ENCODE measurements around the gene CRCP. TPM values are rescaled to one million over a fixed set of nuclear protein-coding genes. Genes with fewer than 3 reads are reported as not detected.

Gene CRCP
- total RNA-seq, 1 experiment from 2014 or later = 36.4 TPM

DNA sequence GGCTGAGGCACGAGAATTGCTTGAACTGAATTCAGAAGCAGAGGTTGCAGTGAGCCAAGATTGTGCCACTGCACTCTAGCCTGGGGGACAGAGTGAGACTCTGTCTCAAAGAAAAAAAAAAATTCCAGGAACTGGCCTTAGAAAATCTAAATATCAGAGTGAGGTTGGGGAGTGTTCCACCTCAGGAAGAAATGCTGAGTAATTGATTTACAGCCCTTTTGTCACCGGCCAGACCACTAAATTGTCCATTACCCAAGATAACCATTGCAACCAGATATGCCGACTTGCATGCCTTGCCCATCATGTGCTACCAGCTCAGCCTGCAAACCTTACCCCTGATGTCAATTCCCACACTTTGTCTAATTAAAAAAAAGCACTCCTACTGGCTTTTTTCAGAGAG is 42.4 kb downstream of the CRCP start:
- ATAC-seq (no peak), DNase-seq (no peak)
- H3K9ac ChIP-seq (ENCODE audit: low read length) = no peak overlapping the region
- H3K4me3 ChIP-seq (ENCODE audit: low read length) = no peak overlapping the region
- H3K27me3 ChIP-seq (ENCODE audit: low read length) = no peaks in the 10 kb centered on the region
- intact Hi-C loops (cut with micrococcal nuclease) = no loop called here
- BruUV-seq (replicated peaks) = no TSS peak
- no peaks in the 10 kb centered on the region for H4K20me1 ChIP-seq (ENCODE audit: low read length)
- H3K27ac ChIP-seq (ENCODE audit: low read length) = no peak overlapping the region
- no peaks in the 10 kb centered on the region for H3F3A ChIP-seq (ENCODE audit: low read length, unreplicated experiment)
- no peaks in the 10 kb centered on the region for H3K9me2 ChIP-seq (replicated peaks; ENCODE audit: low read length)
- no peaks in the 10 kb centered on the region for H3K9me3 ChIP-seq (ENCODE audit: low read length)
- ChIA-PET POLR2A (ENCODE audit: unreplicated experiment) (no interaction called here), CTCF (no interaction called here)
- no peaks in the 10 kb centered on the region for H3K4me1 ChIP-seq (ENCODE audit: insufficient read depth, low read length)
- peaks cover 29% of the 10 kb centered on the region for H3K36me3 ChIP-seq (ENCODE audit: low read depth, low read length)
- no peak overlapping the region for H3K4me2 ChIP-seq (ENCODE audit: low read length)
- no peak overlapping the region for H2AFZ ChIP-seq (ENCODE audit: low read length)
- TF ChIP-seq EZH2phosphoT487 (IDR thresholded peaks at IDR 0.05; ENCODE audit: borderline replicate concordance, low read length) = no peak
- TF ChIP-seq, protein P1, sequence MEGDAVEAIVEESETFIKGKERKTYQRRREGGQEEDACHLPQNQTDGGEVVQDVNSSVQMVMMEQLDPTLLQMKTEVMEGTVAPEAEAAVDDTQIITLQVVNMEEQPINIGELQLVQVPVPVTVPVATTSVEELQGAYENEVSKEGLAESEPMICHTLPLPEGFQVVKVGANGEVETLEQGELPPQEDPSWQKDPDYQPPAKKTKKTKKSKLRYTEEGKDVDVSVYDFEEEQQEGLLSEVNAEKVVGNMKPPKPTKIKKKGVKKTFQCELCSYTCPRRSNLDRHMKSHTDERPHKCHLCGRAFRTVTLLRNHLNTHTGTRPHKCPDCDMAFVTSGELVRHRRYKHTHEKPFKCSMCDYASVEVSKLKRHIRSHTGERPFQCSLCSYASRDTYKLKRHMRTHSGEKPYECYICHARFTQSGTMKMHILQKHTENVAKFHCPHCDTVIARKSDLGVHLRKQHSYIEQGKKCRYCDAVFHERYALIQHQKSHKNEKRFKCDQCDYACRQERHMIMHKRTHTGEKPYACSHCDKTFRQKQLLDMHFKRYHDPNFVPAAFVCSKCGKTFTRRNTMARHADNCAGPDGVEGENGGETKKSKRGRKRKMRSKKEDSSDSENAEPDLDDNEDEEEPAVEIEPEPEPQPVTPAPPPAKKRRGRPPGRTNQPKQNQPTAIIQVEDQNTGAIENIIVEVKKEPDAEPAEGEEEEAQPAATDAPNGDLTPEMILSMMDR (conservative IDR thresholded peaks at IDR 0.05; ENCODE audit: low read depth, low read length) = no peak
- TF ChIP-seq EZH2 (IDR thresholded peaks at IDR 0.05; ENCODE audit: low read length, unreplicated experiment) = no peak
- no peaks in the 10 kb centered on the region for H3K79me2 ChIP-seq (ENCODE audit: low read length)

- H3K79me2 ChIP-seq (ENCODE audit: low read length) = no peaks in the 10 kb centered on the region
- no peak for DNase-seq
- intact Hi-C loops (cut with micrococcal nuclease) = no loop called here
- H3K4me2 ChIP-seq (ENCODE audit: low read length) = no peak overlapping the region
- no peak overlapping the region for H3K9ac ChIP-seq (ENCODE audit: low read length)
- H3K27ac ChIP-seq (ENCODE audit: low read length) = no peak overlapping the region
- no peak for TF ChIP-seq EZH2 (IDR thresholded peaks at IDR 0.05; ENCODE audit: low read length, unreplicated experiment)
- TF ChIP-seq EZH2phosphoT487 (IDR thresholded peaks at IDR 0.05; ENCODE audit: borderline replicate concordance, low read length) = no peak
- TF ChIP-seq, protein P1 (conservative IDR thresholded peaks at IDR 0.05; ENCODE audit: low read depth, low read length) = no peak
- no peaks in the 10 kb centered on the region for H3F3A ChIP-seq (ENCODE audit: low read length, unreplicated experiment)
- no peaks in the 10 kb centered on the region for H4K20me1 ChIP-seq (ENCODE audit: low read length)
- peaks cover 7% of the 10 kb centered on the region for H3K36me3 ChIP-seq (ENCODE audit: low read depth, low read length)
- no peak overlapping the region for H3K4me3 ChIP-seq (ENCODE audit: low read length)
- no peaks in the 10 kb centered on the region for H3K9me3 ChIP-seq (ENCODE audit: low read length)
- BruUV-seq (replicated peaks) = no TSS peak
- H3K9me2 ChIP-seq (replicated peaks; ENCODE audit: low read length) = no peaks in the 10 kb centered on the region
- no peak for ATAC-seq
- ChIA-PET POLR2A (ENCODE audit: unreplicated experiment) (no interaction called here), CTCF (no interaction called here)
- H2AFZ ChIP-seq (ENCODE audit: low read length) = no peak overlapping the region
- H3K27me3 ChIP-seq (ENCODE audit: low read length) = no peaks in the 10 kb centered on the region
- peaks cover 2% of the 10 kb centered on the region; the same call in 1 of the 2 replicates for H3K4me1 ChIP-seq (ENCODE audit: insufficient read depth, low read length)
These were observed 48.0 kb downstream of the CRCP start for GRCh38 chr7:66162622-66163021.

- H3K27ac ChIP-seq (ENCODE audit: low read length) = no peak overlapping the region
- no peak overlapping the region for H3K4me3 ChIP-seq (ENCODE audit: low read length)
- H3K9ac ChIP-seq (ENCODE audit: low read length) = no peak overlapping the region
- H3F3A ChIP-seq (ENCODE audit: low read length, unreplicated experiment) = no peaks in the 10 kb centered on the region
- H3K36me3 ChIP-seq (ENCODE audit: low read depth, low read length) = peaks cover 4% of the 10 kb centered on the region; the same call in 1 of the 2 replicates
- no peak overlapping the region for H3K4me2 ChIP-seq (ENCODE audit: low read length)
- no peaks in the 10 kb centered on the region for H4K20me1 ChIP-seq (ENCODE audit: low read length)
- TF ChIP-seq EZH2phosphoT487 (IDR thresholded peaks at IDR 0.05; ENCODE audit: borderline replicate concordance, low read length) (no peak), EZH2 (IDR thresholded peaks at IDR 0.05; ENCODE audit: low read length, unreplicated experiment) (no peak)
- TF ChIP-seq, protein P1 (conservative IDR thresholded peaks at IDR 0.05; ENCODE audit: low read depth, low read length) = no peak
- ATAC-seq (no peak), DNase-seq (no peak)
- peaks cover 8% of the 10 kb centered on the region; the same call in 1 of the 2 replicates for H3K4me1 ChIP-seq (ENCODE audit: insufficient read depth, low read length)
- intact Hi-C loops (cut with micrococcal nuclease) = no loop called here
- H3K79me2 ChIP-seq (ENCODE audit: low read length) = no peaks in the 10 kb centered on the region
- no peak overlapping the region for H2AFZ ChIP-seq (ENCODE audit: low read length)
- POLR2A ChIA-PET (ENCODE audit: unreplicated experiment) = no interaction called here
- CTCF ChIA-PET = no interaction called here
- no peaks in the 10 kb centered on the region for H3K9me2 ChIP-seq (replicated peaks; ENCODE audit: low read length)
- BruUV-seq (replicated peaks) = no TSS peak
- no peaks in the 10 kb centered on the region for H3K9me3 ChIP-seq (ENCODE audit: low read length)
- no peaks in the 10 kb centered on the region for H3K27me3 ChIP-seq (ENCODE audit: low read length)
These were observed 48.6 kb downstream of the CRCP start for GRCh38 chr7:66163186-66163610.
